GM23248 (cell line): ENCODE data around the gene SLC38A11.

Source experiments
- EZH2 ChIP-seq: fragments of 200-600 bp; sonication (generic); IDR thresholded peaks from 2 replicates; pipeline ENCODE4 v1.6.1; 2018; ENCODE audit warnings: antibody characterized with exemption, mild to moderate bottlenecking; ENCODE audit not compliant: insufficient read depth, poor library complexity, severe bottlenecking
- EZH2phosphoT487 ChIP-seq: fragments of 200-600 bp; sonication (generic); IDR thresholded peaks from 2 replicates; pipeline ENCODE4 v1.6.1; 2018; ENCODE audit warnings: antibody characterized with exemption, moderate library complexity, mild to moderate bottlenecking, low read depth; ENCODE audit not compliant: insufficient read depth

DNA sequence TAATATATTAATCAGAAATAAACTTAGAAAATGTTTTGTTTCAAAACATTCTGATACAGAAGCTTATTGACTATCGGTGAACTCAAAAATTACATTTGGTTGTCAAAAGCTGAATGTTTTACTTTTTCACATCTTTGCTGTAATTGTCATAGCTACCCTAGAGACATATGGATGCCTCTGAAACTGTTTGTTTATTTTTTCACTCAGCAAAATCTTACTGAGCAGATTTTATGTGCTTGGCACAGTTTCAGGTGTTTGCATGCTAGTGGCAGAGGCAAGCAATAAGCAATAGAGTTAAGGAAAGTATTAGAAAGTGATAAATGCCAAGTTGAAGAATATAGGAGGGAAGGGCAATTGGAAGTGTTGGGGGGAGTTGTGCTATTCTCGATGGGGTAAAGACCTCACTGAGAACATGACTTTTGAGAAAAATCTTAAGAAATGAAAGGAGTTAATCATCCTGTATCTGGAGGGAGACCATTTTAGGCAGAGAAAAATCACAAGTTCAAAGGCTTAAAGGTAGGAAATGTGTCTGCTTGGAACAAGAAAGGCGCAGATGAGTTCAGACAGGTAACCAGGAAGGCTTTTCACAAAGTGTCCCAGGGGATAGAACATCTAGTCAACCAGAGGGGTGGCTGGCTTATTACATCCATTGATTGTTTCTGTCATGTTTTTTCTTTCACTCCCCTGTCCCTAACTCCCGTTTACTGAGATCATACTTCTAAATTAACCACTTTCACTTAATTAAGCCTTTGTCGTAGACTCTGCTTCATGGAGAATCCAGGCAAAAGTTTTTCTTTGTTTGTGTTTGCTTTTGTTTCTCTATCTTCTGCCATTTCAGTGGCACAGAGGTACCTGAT, 86.5 kb downstream of the SLC38A11 start:
- TF ChIP-seq EZH2 (no peak), EZH2phosphoT487 (no peak)
